Measurements from ENCODE around the gene AGBL5.
A peak's percentile ranks its signal among the peaks of the same experiment; 100 is the strongest.
"Not testable (repeated sequence)": the region's sequence is repeated elsewhere in the genome, so short reads cannot be mapped to it uniquely, and the experiment has no call there.

The AGBL5 gene

DNA sequence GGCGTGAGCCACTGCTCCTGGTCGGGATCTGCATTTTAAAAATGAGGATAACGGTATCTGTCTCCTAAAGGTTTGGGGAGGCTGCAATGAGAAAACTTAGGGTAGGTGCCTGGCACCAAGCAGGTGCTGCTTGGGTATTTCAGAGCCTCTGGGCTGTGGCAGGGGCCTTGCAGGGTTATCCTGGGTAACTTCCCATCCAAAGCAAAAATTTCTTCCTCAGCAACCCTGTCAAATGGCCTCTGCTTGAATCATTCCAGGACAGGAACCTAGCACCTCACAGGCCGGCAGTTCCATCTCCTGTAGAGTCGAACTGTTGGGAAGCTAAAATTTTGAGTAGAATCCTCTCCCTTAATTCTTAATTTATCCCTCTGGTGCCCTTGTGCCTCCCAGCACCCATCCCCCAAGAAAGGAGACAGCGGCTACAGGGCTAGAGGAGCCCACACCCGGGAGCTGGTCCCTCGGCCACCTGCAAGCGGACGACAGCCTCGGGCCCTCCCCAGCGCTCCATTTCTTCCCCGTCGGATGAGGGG, 66.6 kb downstream of the AGBL5 start:
- no peak for DNase-seq (ENCODE audit: low read depth)
- TF ChIP-seq, protein P1, sequence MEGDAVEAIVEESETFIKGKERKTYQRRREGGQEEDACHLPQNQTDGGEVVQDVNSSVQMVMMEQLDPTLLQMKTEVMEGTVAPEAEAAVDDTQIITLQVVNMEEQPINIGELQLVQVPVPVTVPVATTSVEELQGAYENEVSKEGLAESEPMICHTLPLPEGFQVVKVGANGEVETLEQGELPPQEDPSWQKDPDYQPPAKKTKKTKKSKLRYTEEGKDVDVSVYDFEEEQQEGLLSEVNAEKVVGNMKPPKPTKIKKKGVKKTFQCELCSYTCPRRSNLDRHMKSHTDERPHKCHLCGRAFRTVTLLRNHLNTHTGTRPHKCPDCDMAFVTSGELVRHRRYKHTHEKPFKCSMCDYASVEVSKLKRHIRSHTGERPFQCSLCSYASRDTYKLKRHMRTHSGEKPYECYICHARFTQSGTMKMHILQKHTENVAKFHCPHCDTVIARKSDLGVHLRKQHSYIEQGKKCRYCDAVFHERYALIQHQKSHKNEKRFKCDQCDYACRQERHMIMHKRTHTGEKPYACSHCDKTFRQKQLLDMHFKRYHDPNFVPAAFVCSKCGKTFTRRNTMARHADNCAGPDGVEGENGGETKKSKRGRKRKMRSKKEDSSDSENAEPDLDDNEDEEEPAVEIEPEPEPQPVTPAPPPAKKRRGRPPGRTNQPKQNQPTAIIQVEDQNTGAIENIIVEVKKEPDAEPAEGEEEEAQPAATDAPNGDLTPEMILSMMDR (IDR thresholded peaks at IDR 0.05; ENCODE audit: control insufficient read depth, insufficient read depth, low read depth, low read length, missing control alignments) = no peak
- H3K4me3 ChIP-seq (ENCODE audit: control insufficient read depth, low read depth, low read length) = peak overlapping the region; percentile 47

DNA sequence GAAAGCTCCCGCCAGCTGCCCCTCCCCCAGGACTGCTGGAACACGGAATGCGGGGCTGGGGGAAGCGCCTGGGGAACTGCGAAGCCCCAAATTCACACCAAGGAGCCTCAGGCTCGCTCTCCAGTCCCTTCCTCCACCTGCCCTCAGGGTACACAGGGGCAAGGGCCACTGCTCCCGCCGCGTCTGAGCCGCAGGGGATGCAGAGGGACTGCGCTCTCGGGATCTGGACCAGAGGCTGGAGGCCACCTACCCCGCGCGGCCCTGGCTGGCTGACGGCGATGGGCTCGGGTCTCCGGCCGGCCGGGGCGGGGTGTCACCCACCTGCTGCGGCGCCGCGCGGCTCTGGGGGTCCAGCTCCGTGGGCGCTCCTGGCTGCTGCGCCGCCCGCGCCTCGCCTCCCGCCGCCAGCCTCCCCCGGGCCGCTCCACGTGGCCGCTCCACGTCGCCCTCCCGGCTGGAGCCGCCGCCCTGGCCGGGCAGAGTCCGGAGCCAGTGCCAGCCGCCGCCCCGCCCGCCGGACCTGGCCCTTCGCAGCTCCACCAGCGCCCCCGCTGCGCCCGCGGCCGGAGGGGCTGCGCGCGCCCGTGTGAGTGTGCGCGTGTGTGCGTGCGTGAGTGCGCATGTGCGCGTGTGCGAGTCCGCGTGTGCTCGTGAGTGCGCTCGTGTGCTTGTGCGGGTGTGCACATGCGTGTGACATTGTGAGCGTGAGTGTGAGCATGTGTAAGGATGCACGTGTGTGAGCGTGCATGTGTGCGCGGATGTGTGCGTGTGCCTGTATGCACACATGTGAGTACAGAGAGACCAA, 67.3 kb downstream of the AGBL5 start, which contains the start of gene CGREF1:
TSS of gene CGREF1 (minus strand) at position 604 of the 805 bp plus-strand sequence. CDS start 14,762 bp downstream, outside the sequence.
- TF ChIP-seq, protein P1 (IDR thresholded peaks at IDR 0.05; ENCODE audit: control insufficient read depth, insufficient read depth, low read depth, low read length, missing control alignments) = no peak
- no peak for DNase-seq (ENCODE audit: low read depth)
- peak within 1 kb of the TSS; percentile 47 for H3K4me3 ChIP-seq (ENCODE audit: control insufficient read depth, low read depth, low read length)

DNA sequence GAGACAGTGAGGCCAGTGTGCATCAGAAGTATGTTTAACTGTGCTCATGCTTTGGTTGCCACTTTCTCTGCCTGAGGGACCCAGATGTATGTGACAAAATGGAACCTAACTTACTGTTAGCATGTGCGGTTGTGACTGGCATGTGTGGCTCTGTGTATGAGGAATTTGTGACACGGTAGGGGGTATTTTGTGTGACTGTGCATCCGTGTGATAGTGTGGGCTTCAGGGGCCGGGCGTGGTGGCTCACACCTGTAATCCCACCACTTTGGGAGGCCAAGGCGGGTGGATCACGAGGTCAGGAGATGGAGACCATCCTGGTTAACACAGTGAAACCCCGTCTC, 67.8 kb downstream of the AGBL5 start:
- not testable (repeated sequence) for DNase-seq (ENCODE audit: low read depth)
- H3K4me3 ChIP-seq (ENCODE audit: control insufficient read depth, low read depth, low read length) = peak overlapping the region; percentile 30; the same call in 1 of the 2 replicates

Measured in AG09309 (cell line).